ENCODE data around the gene RNF167. TPM values are rescaled to one million over a fixed set of nuclear protein-coding genes. Genes with fewer than 3 reads are reported as not detected.

Gene RNF167
- total RNA-seq, 1 donor from 2014 or later: 108 TPM

DNA sequence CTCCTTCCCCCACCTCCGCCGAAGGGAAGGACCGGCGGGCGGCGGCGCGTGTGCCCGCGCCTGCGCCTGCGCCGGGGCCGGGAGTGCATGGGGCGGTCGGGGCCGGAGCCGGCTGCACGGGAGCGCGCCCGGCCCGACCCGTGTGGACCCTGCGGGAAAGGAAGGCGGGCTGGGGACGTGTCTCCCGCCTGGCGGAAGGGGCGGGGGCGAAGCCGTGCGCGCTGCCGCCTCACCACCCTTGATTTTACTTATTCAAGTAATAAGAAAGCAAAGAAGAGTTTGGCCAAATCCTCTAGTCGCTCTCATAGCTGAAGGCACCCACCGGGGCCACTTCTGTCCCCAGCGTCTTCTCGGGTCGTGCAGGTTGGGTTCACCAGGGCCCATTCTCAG lies 8.9 kb downstream of the RNF167 start:
- Mint-ChIP-seq H3K27me3 (peaks cover 2% of the 10 kb centered on the region), H3K4me3 (peak overlapping the region; percentile 100), H3K9me3 (no peaks in the 10 kb centered on the region), H3K27ac (peak overlapping the region; percentile 100), H3K36me3 (ENCODE audit: low read depth) (peaks cover 38% of the 10 kb centered on the region), H3K4me1 (peaks cover 44% of the 10 kb centered on the region)
- intact Hi-C loops (cut with micrococcal nuclease): loop anchor here (1.0 to 10.0 kb wide), 13 partner anchors 9 to 1037 kb away; partner anchors contain the start of genes ARRB2, ATP2A3, CAMTA2 and INCA1
- peak; percentile 74 for DNase-seq
- TF ChIP-seq, protein P1, sequence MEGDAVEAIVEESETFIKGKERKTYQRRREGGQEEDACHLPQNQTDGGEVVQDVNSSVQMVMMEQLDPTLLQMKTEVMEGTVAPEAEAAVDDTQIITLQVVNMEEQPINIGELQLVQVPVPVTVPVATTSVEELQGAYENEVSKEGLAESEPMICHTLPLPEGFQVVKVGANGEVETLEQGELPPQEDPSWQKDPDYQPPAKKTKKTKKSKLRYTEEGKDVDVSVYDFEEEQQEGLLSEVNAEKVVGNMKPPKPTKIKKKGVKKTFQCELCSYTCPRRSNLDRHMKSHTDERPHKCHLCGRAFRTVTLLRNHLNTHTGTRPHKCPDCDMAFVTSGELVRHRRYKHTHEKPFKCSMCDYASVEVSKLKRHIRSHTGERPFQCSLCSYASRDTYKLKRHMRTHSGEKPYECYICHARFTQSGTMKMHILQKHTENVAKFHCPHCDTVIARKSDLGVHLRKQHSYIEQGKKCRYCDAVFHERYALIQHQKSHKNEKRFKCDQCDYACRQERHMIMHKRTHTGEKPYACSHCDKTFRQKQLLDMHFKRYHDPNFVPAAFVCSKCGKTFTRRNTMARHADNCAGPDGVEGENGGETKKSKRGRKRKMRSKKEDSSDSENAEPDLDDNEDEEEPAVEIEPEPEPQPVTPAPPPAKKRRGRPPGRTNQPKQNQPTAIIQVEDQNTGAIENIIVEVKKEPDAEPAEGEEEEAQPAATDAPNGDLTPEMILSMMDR (IDR thresholded peaks at IDR 0.05): no peak
- peak; percentile 45 for ATAC-seq (ENCODE audit: low read depth)
- ChIA-PET CTCF (interaction anchor here (0.8 to 1.5 kb wide), 4 partner anchors 9 to 40 kb away, joined by 3 to 5 read pairs (median 4); partner anchors contain the start of genes CAMTA2, RNF167, SLC25A11 and SPAG7), POLR2A (interaction anchor here (0.6 to 12.1 kb wide), 20 partner anchors 9 to 1303 kb away, joined by 3 to 391 read pairs (median 8); partner anchors contain the start of genes ARRB2, CAMTA2, CHRNE and CYB5D2)

- Mint-ChIP-seq H3K9me3 (no peaks in the 10 kb centered on the region), H3K36me3 (ENCODE audit: low read depth) (peaks cover 32% of the 10 kb centered on the region), H3K4me1 (peaks cover 38% of the 10 kb centered on the region), H3K27me3 (peaks cover 2% of the 10 kb centered on the region), H3K4me3 (peak overlapping the region; percentile 100), H3K27ac (peak overlapping the region; percentile 100)
- TF ChIP-seq, protein P1 (IDR thresholded peaks at IDR 0.05): no peak
- intact Hi-C loops (cut with micrococcal nuclease): loop anchor here (1.0 to 10.0 kb wide), 13 partner anchors 9 to 1037 kb away; partner anchors contain the start of genes ARRB2, ATP2A3, CAMTA2 and INCA1
- DNase-seq (peak; percentile 80), ATAC-seq (ENCODE audit: low read depth) (peak; percentile 36)
- POLR2A ChIA-PET: interaction anchor here (1.0 to 12.1 kb wide), 15 partner anchors 8 to 129 kb away, joined by 3 to 391 read pairs (median 9); partner anchors contain the start of genes CAMTA2, GP1BA, INCA1 and KIF1C
- CTCF ChIA-PET: interaction anchor here (1.4 to 1.5 kb wide), 2 partner anchors 10 to 18 kb away, joined by 3 to 4 read pairs; partner anchors contain the start of genes RNF167, SLC25A11 and SPAG7
These were observed 9.4 kb downstream of the RNF167 start for GRCh38 chr17:4949321-4950074.

DNA sequence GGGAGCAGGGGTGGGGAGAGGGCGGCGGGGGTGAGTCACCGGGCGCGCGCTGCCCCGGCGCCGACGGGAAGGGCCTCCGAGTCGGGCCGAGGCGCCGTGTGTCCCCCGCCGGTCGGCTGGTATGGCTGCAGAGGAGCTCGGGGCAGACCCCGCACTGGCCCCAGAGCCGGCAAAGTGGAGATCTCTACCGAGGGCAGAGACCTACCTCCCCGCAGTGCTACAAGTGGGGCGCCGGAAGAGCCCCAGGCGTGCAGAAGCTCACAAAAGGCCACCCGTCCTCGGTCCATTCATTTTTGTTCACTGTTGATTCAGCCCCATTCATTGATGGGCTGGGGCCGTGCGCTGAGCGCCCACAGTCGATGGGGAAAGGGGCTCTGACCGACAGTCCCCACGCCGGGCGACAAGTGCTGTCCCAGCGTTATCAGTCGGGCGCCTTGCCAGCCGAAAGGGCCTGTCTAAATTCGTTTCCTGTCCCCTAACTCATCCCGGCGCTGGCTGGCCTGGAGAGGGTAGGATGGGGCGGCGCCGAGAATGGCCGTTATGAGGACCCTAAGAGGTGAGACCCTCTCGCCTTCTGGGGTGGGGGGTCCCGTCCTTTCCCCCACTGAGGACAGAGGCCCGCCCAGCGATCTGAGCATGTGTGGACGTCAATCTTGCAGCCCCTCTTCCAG lies 10.1 kb downstream of the RNF167 start:
- intact Hi-C loops (cut with micrococcal nuclease): no loop called here
- TF ChIP-seq, protein P1 (IDR thresholded peaks at IDR 0.05): no peak
- ATAC-seq (ENCODE audit: low read depth) (peak; percentile 8), DNase-seq (no peak)
- CTCF ChIA-PET: interaction anchor here (2.0 kb wide), 1 partner anchor 37 kb away, joined by 6 read pairs; the partner anchor contains the start of gene CAMTA2
- H3K4me3 Mint-ChIP-seq: peak overlapping the region; percentile 81
- POLR2A ChIA-PET: interaction anchor here (0.6 to 12.1 kb wide), 9 partner anchors 8 to 264 kb away, joined by 3 to 391 read pairs (median 4); partner anchors contain the start of genes CAMTA2, INCA1, KIF1C and RNF167
- peak overlapping the region; percentile 86 for H3K27ac Mint-ChIP-seq
- H3K36me3 Mint-ChIP-seq (ENCODE audit: low read depth): peaks cover 25% of the 10 kb centered on the region
- peaks cover 2% of the 10 kb centered on the region for H3K27me3 Mint-ChIP-seq
- no peaks in the 10 kb centered on the region for H3K9me3 Mint-ChIP-seq
- peaks cover 31% of the 10 kb centered on the region for H3K4me1 Mint-ChIP-seq

DNA sequence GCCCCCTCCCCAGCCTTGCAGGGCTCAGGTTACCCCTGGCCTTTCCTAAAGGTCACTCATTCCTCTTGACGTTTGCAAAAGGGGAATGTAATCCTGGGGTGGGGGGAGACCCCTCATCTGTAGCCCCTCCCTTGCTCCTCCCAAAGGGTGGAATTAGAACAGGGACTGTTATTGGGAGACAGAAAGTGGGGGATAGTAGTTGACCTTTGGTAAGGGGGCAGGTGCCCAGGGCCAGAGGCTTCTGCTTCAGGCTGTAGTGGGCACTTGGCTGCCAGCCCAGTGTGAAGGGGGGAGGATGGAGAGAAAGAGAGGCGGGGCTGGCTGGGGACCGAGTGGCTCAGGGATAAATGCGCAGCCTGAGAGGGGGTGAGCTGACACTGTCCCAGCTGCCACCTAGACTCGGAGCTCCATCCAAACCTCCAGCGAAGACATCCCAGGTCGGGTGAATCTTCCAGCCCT lies 10.7 kb downstream of the RNF167 start, which contains the start of gene ENO3:
TSS of gene ENO3 (plus strand) at position 374 of the 459 bp plus-strand sequence. CDS start 711 bp downstream, outside the sequence.
- ChIA-PET POLR2A (interaction anchor here (0.7 to 12.1 kb wide), 7 partner anchors 9 to 127 kb away, joined by 3 to 391 read pairs (median 4); partner anchors contain the start of genes CAMTA2, INCA1, KIF1C and RNF167), CTCF (interaction anchor here (2.0 kb wide), 1 partner anchor 37 kb away, joined by 6 read pairs; the partner anchor contains the start of gene CAMTA2)
- peaks cover 20% of the 10 kb centered on the region for H3K36me3 Mint-ChIP-seq (ENCODE audit: low read depth)
- H3K4me1 Mint-ChIP-seq: peaks cover 26% of the 10 kb centered on the region
- ATAC-seq (ENCODE audit: low read depth): no peak
- TF ChIP-seq, protein P1 (IDR thresholded peaks at IDR 0.05): no peak
- intact Hi-C loops (cut with micrococcal nuclease): no loop called here
- peak within 1 kb of the TSS; percentile 81 for H3K4me3 Mint-ChIP-seq
- no peaks in the 10 kb centered on the region for H3K9me3 Mint-ChIP-seq
- peaks cover 2% of the 10 kb centered on the region for H3K27me3 Mint-ChIP-seq
- peak within 1 kb of the TSS; percentile 86 for H3K27ac Mint-ChIP-seq
- no peak for DNase-seq
